ENCODE measurements around the gene IGSF8. TPM values are rescaled to one million over a fixed set of nuclear protein-coding genes. Genes with fewer than 3 reads are reported as not detected.

The IGSF8 gene
- total and polyA plus RNA-seq, 2 of the 8 experiments (the other 6 are each of a cell fraction or from before 2014, with no cell fraction given), result 69.6 to 132 TPM

DNA sequence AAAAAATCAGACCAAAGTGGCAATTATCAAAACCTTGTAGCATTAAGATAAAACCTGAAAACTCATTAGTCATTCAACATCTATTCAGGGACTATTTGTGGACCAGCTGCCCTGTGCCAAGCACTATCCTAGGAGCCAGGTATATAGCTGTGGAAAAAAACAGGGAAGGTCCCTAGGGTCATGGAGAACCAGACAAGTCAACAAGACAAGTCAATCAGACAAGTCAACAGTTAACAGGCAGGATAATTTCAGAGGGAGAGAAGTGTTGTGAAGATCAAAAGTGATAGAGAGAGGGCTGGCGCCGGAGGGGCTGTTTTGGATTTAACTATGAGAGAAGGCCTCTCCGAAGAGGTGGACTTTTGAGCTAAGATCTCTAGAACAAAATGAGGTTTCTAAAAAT is 49.7 kb upstream of the IGSF8 start:
- Histone ChIP-seq H3K4me2 (ENCODE audit: insufficient read depth in 1 of 2, low read depth in 2 of 2, low read length in 2 of 2) (no peak overlapping the region), H2BK5ac (ENCODE audit: low read depth, low read length) (no peak overlapping the region), H3K27me3 (replicated peaks in 1 of 4; ENCODE audit: control insufficient read depth in 3 of 4, extremely low read depth in 1 of 4, insufficient read depth in 3 of 4, low read length in 3 of 4) (no peaks in the 10 kb centered on the region; a peak in 1 of 7 replicates), H4K5ac (ENCODE audit: insufficient read length, low read depth, low read length) (no peak overlapping the region), H3K14ac (ENCODE audit: insufficient read length) (no peak overlapping the region), H2AFZ (ENCODE audit: low read length) (no peak overlapping the region), H3K79me1 (ENCODE audit: low read depth, low read length) (no peaks in the 10 kb centered on the region), H3K36me3 (ENCODE audit: control insufficient read depth in 2 of 4, insufficient read depth in 4 of 4, low read length in 3 of 4) (no peaks in the 10 kb centered on the region), H2BK20ac (ENCODE audit: low read length) (no peak overlapping the region), H2BK15ac (ENCODE audit: low read length) (no peak overlapping the region), H3K23ac (ENCODE audit: insufficient read length) (no peak overlapping the region), H3K27ac (ENCODE audit: low read depth, low read length) (no peak overlapping the region), H2BK12ac (ENCODE audit: low read depth, low read length) (no peak overlapping the region), H4K8ac (ENCODE audit: extremely low read depth, insufficient read depth, low read length) (no peak overlapping the region), H3K79me2 (ENCODE audit: control insufficient read depth in 1 of 2, insufficient read depth in 2 of 2, low read length in 2 of 2) (no peaks in the 10 kb centered on the region), H3K56ac (replicated peaks; ENCODE audit: insufficient read length, low read depth, low read length) (no peak overlapping the region), H3K9ac (replicated peaks in 1 of 4; ENCODE audit: extremely low read depth in 1 of 4, low read depth in 3 of 4, low read length in 3 of 4) (no peak overlapping the region), H2BK120ac (replicated peaks; ENCODE audit: low read depth, low read length) (no peak overlapping the region), H3K4me3 (ENCODE audit: extremely low read depth in 1 of 4, insufficient read depth in 2 of 4, low read depth in 3 of 4, low read length in 4 of 4) (no peak overlapping the region; a peak in 1 of 8 replicates), H3K9me3 (ENCODE audit: insufficient read depth in 2 of 2, low read depth in 1 of 2, low read length in 1 of 2) (no peaks in the 10 kb centered on the region), H4K20me1 (replicated peaks in 1 of 2; ENCODE audit: control insufficient read depth in 1 of 2, insufficient read depth in 2 of 2, low read length in 2 of 2) (no peaks in the 10 kb centered on the region), H4K91ac (replicated peaks; ENCODE audit: insufficient read length, low read length) (no peak overlapping the region), H3K4me1 (replicated peaks in 1 of 4; ENCODE audit: control insufficient read depth in 3 of 4, insufficient read depth in 4 of 4, low read length in 3 of 4) (0 out of 7 replicates have a peak, but pooled peaks cover 0 to 2% (median 0%) of the 10 kb centered on the region in 4 experiments), H3K18ac (ENCODE audit: extremely low read depth, low read length) (no peak overlapping the region), H3K23me2 (ENCODE audit: low read depth, low read length) (no peaks in the 10 kb centered on the region; the same call in 1 of the 2 replicates), H3K4ac (replicated peaks; ENCODE audit: insufficient read length, low read depth, low read length) (no peak overlapping the region), H2AK5ac (ENCODE audit: low read depth, low read length) (no peak overlapping the region)
- CTCF ChIA-PET (ENCODE audit: partially characterized antibody), result interaction anchor here (0.6 to 7.5 kb wide), 11 partner anchors 11 to 348 kb away, joined by 3 to 49 read pairs (median 5); partner anchors contain the start of gene CASQ1
- DNase-seq (ENCODE audit: low read depth in 1 of 2, low spot score in 2 of 2) (no peak), FAIRE-seq (no peak)
- WGBS, 2 experiments (ENCODE audit: extremely low coverage in 1 of 2, insufficient coverage in 1 of 2, insufficient read length in 1 of 2, insufficient replicate concordance in 2 of 2, low coverage in 1 of 2, low lambda C conversion rate in 2 of 2, missing lambda C conversion rate in 1 of 2), result 76% methylated on average over 3 of the region's 3 CpGs; no CpG with 5 or more reads in 1 of the 2 experiments
- POLR2A ChIA-PET (ENCODE audit: partially characterized antibody), result interaction anchor here (0.6 to 1.5 kb wide), 4 partner anchors 9 to 36 kb away, joined by 3 to 4 read pairs (median 3); partner anchors contain the start of gene ATP1A2
- TF ChIP-seq CTCF (IDR thresholded peaks at IDR 0.05; ENCODE audit: control extremely low read depth in 1 of 3, insufficient read depth in 1 of 3, low read depth in 1 of 3, low read length in 3 of 3), result no peak
- TF ChIP-seq JUND (IDR thresholded peaks at IDR 0.05; ENCODE audit: low read length), result no peak
- TF ChIP-seq E2F6 (IDR thresholded peaks at IDR 0.05), result no peak
- no peak for TF ChIP-seq SIX5 (IDR thresholded peaks at IDR 0.05; ENCODE audit: low read depth, low read length)
- no peak for TF ChIP-seq POLR2AphosphoS5 (IDR thresholded peaks at IDR 0.05; ENCODE audit: low read depth, low read length)
- no peak for TF ChIP-seq NRF1 (IDR thresholded peaks at IDR 0.05; ENCODE audit: low read depth, low read length)
- TF ChIP-seq CBX5 (IDR thresholded peaks at IDR 0.05; ENCODE audit: low read depth, low read length), result no peak
- no peak for TF ChIP-seq RBBP5 (IDR thresholded peaks at IDR 0.05; ENCODE audit: borderline replicate concordance, low read depth, low read length)
- no peak for TF ChIP-seq POU5F1 (IDR thresholded peaks at IDR 0.05; ENCODE audit: low read depth, low read length)
- no peak for TF ChIP-seq SP1 (IDR thresholded peaks at IDR 0.05; ENCODE audit: low read depth, low read length)
- TF ChIP-seq TBP (IDR thresholded peaks at IDR 0.05; ENCODE audit: low read depth, low read length), result no peak

All from H1 (cell line).